GM12878 (cell line): ENCODE data around the gene HADHA. TPM values are rescaled to one million over a fixed set of nuclear protein-coding genes. Genes with fewer than 3 reads are reported as not detected.

Experiments used
- BACH1 ChIP-seq: fragments of 450-650 bp; IDR thresholded peaks from 2 replicates; pipeline ENCODE4 v1.6.1; 2017; ENCODE audit warnings: mild to moderate bottlenecking, borderline replicate concordance
- BCL3 ChIP-seq: IDR thresholded peaks from 2 replicates; pipeline ENCODE4 v1.6.1; 2011; ENCODE audit warnings: borderline replicate concordance, low read depth, mild to moderate bottlenecking, moderate library complexity, low read length; ENCODE audit not compliant: insufficient read depth, poor library complexity, severe bottlenecking
- CBFB ChIP-seq: IDR thresholded peaks from 2 replicates; pipeline ENCODE4 v1.6.1; 2016; ENCODE audit warnings: antibody characterized with exemption, low read depth
- CUX1 ChIP-seq: IDR thresholded peaks from 2 replicates; pipeline ENCODE4 v1.6.1; 2012; ENCODE audit warnings: improper control_type of control experiment, low read depth, low read length; ENCODE audit not compliant: insufficient replicate concordance
- ETV6 ChIP-seq, 2 experiments: fragments of 450-650 bp in 1 of 2; IDR thresholded peaks in 1 of 2; conservative IDR thresholded peaks in 1 of 2; 2 replicates each; pipeline ENCODE4 v1.6.1; 2014; ENCODE audit warnings: antibody characterized with exemption in 1 of 2, borderline replicate concordance in 1 of 2, low read depth in 1 of 2, mild to moderate bottlenecking in 1 of 2, moderate library complexity in 1 of 2
- FOXK2 ChIP-seq: fragments of 450-650 bp; IDR thresholded peaks from 2 replicates; pipeline ENCODE4 v1.6.1; 2017; ENCODE audit warnings: mild to moderate bottlenecking, moderate library complexity
- IRF4 ChIP-seq: IDR thresholded peaks from 2 replicates; pipeline ENCODE4 v1.6.1; 2011; ENCODE audit warnings: low read depth, low read length
- MTA2 ChIP-seq: fragments of 450-650 bp; IDR thresholded peaks from 2 replicates; pipeline ENCODE4 v1.6.1; 2016; ENCODE audit warnings: low read depth, mild to moderate bottlenecking, moderate library complexity
- NR2C1 ChIP-seq: fragments of 450-650 bp; IDR thresholded peaks from 2 replicates; pipeline ENCODE4 v1.6.1; 2017; ENCODE audit warnings: antibody characterized with exemption, mild to moderate bottlenecking, moderate library complexity
- POLR2A ChIP-seq: IDR thresholded peaks from 2 replicates; pipeline ENCODE4 v1.6.1; 2011; ENCODE audit warnings: low read depth, mild to moderate bottlenecking, low read length
- PRDM15 ChIP-seq: fragments of 450-650 bp; formaldehyde crosslinking; IDR thresholded peaks from 2 replicates; pipeline ENCODE4 v1.4.0; 2020; ENCODE audit warnings: mild to moderate bottlenecking, moderate library complexity
- RFX5 ChIP-seq: IDR thresholded peaks from 2 replicates; pipeline ENCODE4 v1.6.1; 2011; ENCODE audit warnings: low read depth, low read length, improper control_type of control experiment
- SIN3A ChIP-seq: IDR thresholded peaks from 2 replicates; pipeline ENCODE4 v1.6.1; 2012; ENCODE audit warnings: low read depth, low read length, improper control_type of control experiment
- SMC3 ChIP-seq: IDR thresholded peaks from 2 replicates; pipeline ENCODE4 v1.6.1; 2011; ENCODE audit warnings: low read length, improper control_type of control experiment, borderline replicate concordance
- YY1 ChIP-seq: IDR thresholded peaks from 2 replicates; pipeline ENCODE4 v1.6.1; 2011; ENCODE audit warnings: low read depth, mild to moderate bottlenecking, low read length
- ZBTB4 ChIP-seq: fragments of 450-650 bp; formaldehyde crosslinking; IDR thresholded peaks from 2 replicates; pipeline ENCODE4 v1.4.0; 2022; ENCODE audit warnings: mild to moderate bottlenecking, moderate library complexity
- polyA plus RNA-seq, 11 experiments: library from polyadenylated mRNA; depleted of rRNA in 4 of 11; unstranded in 6 of 11; stranded (reverse) in 5 of 11; fragments of >200 nt; fragmentation: Nextera tagmentation in 4 of 11; fragmentation: Illumina TruSeq in 1 of 11; extraction: Ambion mirVana in 4 of 11; extraction: Trizol in 1 of 11; gene quantifications; 1 replicate in 1 of 11; 2 replicates in 10 of 11; pipeline versions ENCODE4 v1.2.1 to v1.2.3, GENCODE V29; 2011 to 2016; ENCODE audit warnings: inconsistent platforms in 2 of 11, missing spikeins in 2 of 11, low read depth in 1 of 11
- total RNA-seq, 4 experiments: library from RNA; depleted of rRNA in 3 of 4; stranded (reverse); fragments of >200 nt in 3 of 4; fragmentation: Illumina TruSeq in 1 of 4; extraction: Trizol in 1 of 4; gene quantifications; 2 replicates each; pipeline versions ENCODE4 v1.2.1 to v1.2.3, GENCODE V29; 2013 to 2021

HADHA gene
- total and polyA plus RNA-seq, 10 of the 15 experiments (the other 5 are each of a cell fraction or from before 2014, with no cell fraction given): 109 to 207 (median 165) TPM

- TF ChIP-seq CUX1 (no peak), SMC3 (peak; percentile 29; the same call in 1 of the 2 replicates), POLR2A (peak; percentile 78), CBFB (no peak), MTA2 (no peak), PRDM15 (no peak), RFX5 (no peak), NR2C1 (no peak), FOXK2 (no peak), YY1 (peak; percentile 68), BACH1 (peak; percentile 87), IRF4 (no peak), ETV6 (conservative IDR thresholded peaks at IDR 0.05 in 1 of 2, IDR thresholded peaks at IDR 0.05 in 1 of 2; ENCODE audit: borderline replicate concordance in 1 of 2, low read depth in 1 of 2) (no peak), ZBTB4 (CRISPR knock-in tag) (no peak), SIN3A (no peak), BCL3 (no peak)
These were observed 59.7 kb downstream of the HADHA start (continued) for GRCh38 chr2:26184555-26185303.
